Transverse colon (tissue), 4 donors: ENCODE results near the gene XKR8.

Source experiments
- EP300 ChIP-seq: sonication (generic); formaldehyde crosslinking; IDR thresholded peaks from one replicate; pipeline ENCODE4 v1.6.1; 2017; ENCODE audit warnings: antibody characterized with exemption, low read depth
- POLR2A ChIP-seq: fragments of 450-650 bp; IDR thresholded peaks from one replicate; pipeline ENCODE4 v1.6.1; 2016; ENCODE audit warnings: antibody characterized with exemption, mild to moderate bottlenecking, moderate library complexity
- POLR2AphosphoS5 ChIP-seq, 3 donors: sonication (generic); formaldehyde crosslinking; IDR thresholded peaks; one replicate each; pipeline ENCODE4 v1.6.1; 2016; ENCODE audit warnings: antibody characterized with exemption in 3 of 3
- TF ChIP-seq, protein P1 (sequence below), 5 experiments: fragments of 200-600 bp in 3 of 5; fragments of 450-650 bp in 2 of 5; sonication (generic) in 3 of 5; IDR thresholded peaks; 1 replicate in 2 of 5; 2 replicates in 3 of 5; pipeline ENCODE4 v1.5.1; 2016 to 2017; ENCODE audit warnings: antibody characterized with exemption in 5 of 5, inconsistent platforms in 3 of 5, mild to moderate bottlenecking in 2 of 5, moderate library complexity in 1 of 5

DNA sequence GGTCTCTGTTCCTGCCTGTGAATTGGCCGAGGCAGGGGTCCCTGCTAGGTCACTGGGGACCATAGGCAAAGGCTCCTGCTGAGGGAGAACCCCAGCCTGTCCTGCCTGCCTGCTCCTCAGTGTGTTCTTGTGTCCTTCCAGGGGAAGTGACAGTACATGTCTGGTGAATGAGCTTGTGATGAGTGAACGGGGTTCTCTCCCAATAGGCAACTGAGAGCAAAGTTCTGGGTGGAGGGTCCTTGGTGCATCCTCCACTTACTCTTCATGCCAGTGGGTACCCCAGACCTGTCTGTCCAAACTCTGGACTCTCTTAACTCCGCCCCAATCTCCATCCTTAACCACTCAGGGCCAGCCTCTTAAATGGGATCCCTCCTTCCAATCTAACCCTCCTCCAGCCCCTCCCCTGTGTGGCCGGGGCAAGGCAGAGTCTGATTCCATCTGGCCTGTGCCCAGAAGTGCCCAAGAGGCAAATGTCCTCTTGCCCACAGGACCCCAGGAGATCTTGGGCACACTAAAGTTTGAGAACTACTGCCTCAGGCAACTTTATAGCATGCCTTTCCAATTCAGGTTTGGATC is 2.0 kb downstream of the XKR8 start:
- TF ChIP-seq POLR2AphosphoS5 (IDR thresholded peaks at IDR 0.05) (no peak), POLR2A (no peak), EP300 (no peak)
- TF ChIP-seq, protein P1, sequence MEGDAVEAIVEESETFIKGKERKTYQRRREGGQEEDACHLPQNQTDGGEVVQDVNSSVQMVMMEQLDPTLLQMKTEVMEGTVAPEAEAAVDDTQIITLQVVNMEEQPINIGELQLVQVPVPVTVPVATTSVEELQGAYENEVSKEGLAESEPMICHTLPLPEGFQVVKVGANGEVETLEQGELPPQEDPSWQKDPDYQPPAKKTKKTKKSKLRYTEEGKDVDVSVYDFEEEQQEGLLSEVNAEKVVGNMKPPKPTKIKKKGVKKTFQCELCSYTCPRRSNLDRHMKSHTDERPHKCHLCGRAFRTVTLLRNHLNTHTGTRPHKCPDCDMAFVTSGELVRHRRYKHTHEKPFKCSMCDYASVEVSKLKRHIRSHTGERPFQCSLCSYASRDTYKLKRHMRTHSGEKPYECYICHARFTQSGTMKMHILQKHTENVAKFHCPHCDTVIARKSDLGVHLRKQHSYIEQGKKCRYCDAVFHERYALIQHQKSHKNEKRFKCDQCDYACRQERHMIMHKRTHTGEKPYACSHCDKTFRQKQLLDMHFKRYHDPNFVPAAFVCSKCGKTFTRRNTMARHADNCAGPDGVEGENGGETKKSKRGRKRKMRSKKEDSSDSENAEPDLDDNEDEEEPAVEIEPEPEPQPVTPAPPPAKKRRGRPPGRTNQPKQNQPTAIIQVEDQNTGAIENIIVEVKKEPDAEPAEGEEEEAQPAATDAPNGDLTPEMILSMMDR (IDR thresholded peaks at IDR 0.05): no peak
